DND-41 (cell line): ENCODE data around the gene NOTCH4.

Experiments
- ATAC-seq: fragments of 200-7000 bp; cut with Tn5 transposase; 3 replicates; pipeline ENCODE4 v1.9.1; 2021; ENCODE audit warnings: low read depth; ENCODE audit not compliant: insufficient read depth
- DNase-seq: peaks from one replicate; pipeline ENCODE4 v3.0.0-alpha.2; 2020
- H2AFZ ChIP-seq: 2 replicates; pipeline ENCODE4 v1.6.0; 2012; ENCODE audit warnings: low read depth, low read length
- H3K27ac ChIP-seq: 2 replicates; pipeline ENCODE4 v1.5.1; 2012; ENCODE audit warnings: low read length, inconsistent platforms
- H3K27me3 ChIP-seq: fragments of 200-600 bp; sonication (generic); 2 replicates; pipeline ENCODE4 v1.6.0; 2012; ENCODE audit warnings: low read length, mild to moderate bottlenecking, inconsistent platforms; ENCODE audit not compliant: insufficient read depth, poor library complexity
- H3K36me3 ChIP-seq: 2 replicates; pipeline ENCODE4 v1.5.1; 2012; ENCODE audit warnings: low read length, inconsistent platforms; ENCODE audit not compliant: insufficient read depth
- H3K4me1 ChIP-seq: 2 replicates; pipeline ENCODE4 v1.5.1; 2012; ENCODE audit warnings: mild to moderate bottlenecking, low read length; ENCODE audit not compliant: insufficient read depth
- H3K4me2 ChIP-seq: 2 replicates; pipeline ENCODE4 v1.6.0; 2012; ENCODE audit warnings: mild to moderate bottlenecking, moderate library complexity, low read length, inconsistent platforms; ENCODE audit not compliant: insufficient read depth
- H3K4me3 ChIP-seq, 2 experiments: fragments of 200-600 bp in 1 of 2; shearing (Covaris generic) in 1 of 2; 2 replicates each; pipeline ENCODE4 v1.5.1; 2012 to 2016; ENCODE audit warnings: inconsistent platforms in 2 of 2, low read length in 2 of 2, mild to moderate bottlenecking in 2 of 2, low read depth in 1 of 2, moderate library complexity in 1 of 2
- H3K79me2 ChIP-seq: 2 replicates; pipeline ENCODE4 v1.6.0; 2012; ENCODE audit warnings: low read length, inconsistent platforms; ENCODE audit not compliant: insufficient read depth
- H3K9ac ChIP-seq: 2 replicates; pipeline ENCODE4 v1.6.0; 2012; ENCODE audit warnings: low read depth, mild to moderate bottlenecking, inconsistent platforms, low read length, moderate library complexity
- H3K9me3 ChIP-seq: 2 replicates; pipeline ENCODE4 v1.5.1; 2012; ENCODE audit warnings: low read length, moderate library complexity, mild to moderate bottlenecking, inconsistent platforms; ENCODE audit not compliant: insufficient read depth, severe bottlenecking
- H4K20me1 ChIP-seq: 2 replicates; pipeline ENCODE4 v1.6.0; 2012; ENCODE audit warnings: low read length; ENCODE audit not compliant: insufficient read depth
- CTCF ChIP-seq: IDR thresholded peaks from 2 replicates; pipeline ENCODE4 v1.5.1; 2012; ENCODE audit warnings: borderline replicate concordance, low read length, moderate library complexity, mild to moderate bottlenecking; ENCODE audit not compliant: poor library complexity, severe bottlenecking; ENCODE audit errors: extremely low read depth
- EZH2 ChIP-seq: IDR thresholded peaks from 3 replicates; pipeline ENCODE4 v1.6.1; 2012; ENCODE audit warnings: borderline replicate concordance, low read depth, mild to moderate bottlenecking, moderate library complexity, low read length, inconsistent platforms; ENCODE audit not compliant: severe bottlenecking

NOTCH4 gene

GRCh38 chr6:32191696-32192607, 31.9 kb downstream of the NOTCH4 start:
- ATAC-seq (no peak), DNase-seq (no peak)
- Histone ChIP-seq H3K9ac (peak overlapping the region; percentile 78), H3K4me3 (peak overlapping the region; percentile 40 to 70; a peak in 3 of 4 replicates), H4K20me1 (no peaks in the 10 kb centered on the region), H3K4me2 (peak overlapping the region; percentile 80), H2AFZ (peak overlapping the region; percentile 7; the same call in 1 of the 2 replicates), H3K36me3 (peaks cover 26% of the 10 kb centered on the region), H3K4me1 (peaks cover 85% of the 10 kb centered on the region), H3K27ac (peak overlapping the region; percentile 96), H3K79me2 (peaks cover 72% of the 10 kb centered on the region), H3K9me3 (no peaks in the 10 kb centered on the region), H3K27me3 (no peaks in the 10 kb centered on the region)
- TF ChIP-seq EZH2 (no peak), CTCF (no peak)

GRCh38 chr6:32190911-32191677, 32.8 kb downstream of the NOTCH4 start:
- H2AFZ ChIP-seq = no peak overlapping the region
- peak overlapping the region; percentile 96 for H3K27ac ChIP-seq
- H3K4me3 ChIP-seq = peak overlapping the region in 1 of 2 experiments; percentile 70; a peak in 2 of 4 replicates
- peaks cover 35% of the 10 kb centered on the region for H3K36me3 ChIP-seq
- peaks cover 74% of the 10 kb centered on the region for H3K79me2 ChIP-seq
- H3K4me2 ChIP-seq = peak overlapping the region; percentile 80
- ATAC-seq (no peak), DNase-seq (no peak)
- peak overlapping the region; percentile 78 for H3K9ac ChIP-seq
- TF ChIP-seq CTCF = no peak
- H3K27me3 ChIP-seq = no peaks in the 10 kb centered on the region
- H4K20me1 ChIP-seq = no peaks in the 10 kb centered on the region
- H3K4me1 ChIP-seq = peaks cover 80% of the 10 kb centered on the region
- no peaks in the 10 kb centered on the region for H3K9me3 ChIP-seq

- Histone ChIP-seq H3K4me2 (peak within 1 kb of the TSS; percentile 93), H3K27me3 (no peaks in the 10 kb centered on the region), H3K9ac (peak within 1 kb of the TSS; percentile 78), H3K27ac (peak within 1 kb of the TSS; percentile 96), H3K36me3 (peaks cover 40% of the 10 kb centered on the region), H2AFZ (peak within 1 kb of the TSS; percentile 40; the same call in 1 of the 2 replicates), H3K79me2 (peaks cover 76% of the 10 kb centered on the region), H3K4me3 (peak within 1 kb of the TSS; percentile 70 to 86; a peak in 3 of 4 replicates), H3K9me3 (no peaks in the 10 kb centered on the region), H3K4me1 (peaks cover 78% of the 10 kb centered on the region), H4K20me1 (no peaks in the 10 kb centered on the region)
- ATAC-seq = peak; percentile 75
- DNase-seq = peak; percentile 95
- TF ChIP-seq CTCF = no peak
- no peak for TF ChIP-seq EZH2
These were observed 33.6 kb downstream of the NOTCH4 start, which contains the start of gene PBX2 for GRCh38 chr6:32190054-32190851. Gene PBX2, minus strand, starts transcription at chr6:32190202. Its CDS starts 287 bp downstream, at chr6:32189915.
